RWPE1 (cell line): ENCODE data around the gene DLGAP1.
A peak's percentile ranks its signal among the peaks of the same experiment; 100 is the strongest.

Source experiments
- CTCF ChIA-PET: fragments of 350-600 bp; sonication (Branson Sonifier 250); formaldehyde crosslinking; extraction: SDS; loops from one replicate; lab custom pipeline; 2021; lab: Yijun Ruan, JAX
- POLR2A ChIA-PET: fragments of 400-600 bp; formaldehyde crosslinking; extraction: SDS; loops from one replicate; lab custom pipeline; 2020; ENCODE audit warnings: antibody characterized with exemption; ENCODE audit not compliant: low non-redundant PET; lab: Yijun Ruan, JAX
- DNase-seq: peaks from one replicate; pipeline ENCODE4 v3.0.0; 2012; ENCODE audit warnings: low spot score
- H3K27ac ChIP-seq: fragments of 450-650 bp; 2 replicates; pipeline ENCODE4 v1.5.1; 2017
- TF ChIP-seq, protein P1 (sequence below): fragments of 450-650 bp; conservative IDR thresholded peaks from 2 replicates; pipeline ENCODE4 v1.5.1; 2017; ENCODE audit warnings: low read depth, mild to moderate bottlenecking

DLGAP1 gene

DNA sequence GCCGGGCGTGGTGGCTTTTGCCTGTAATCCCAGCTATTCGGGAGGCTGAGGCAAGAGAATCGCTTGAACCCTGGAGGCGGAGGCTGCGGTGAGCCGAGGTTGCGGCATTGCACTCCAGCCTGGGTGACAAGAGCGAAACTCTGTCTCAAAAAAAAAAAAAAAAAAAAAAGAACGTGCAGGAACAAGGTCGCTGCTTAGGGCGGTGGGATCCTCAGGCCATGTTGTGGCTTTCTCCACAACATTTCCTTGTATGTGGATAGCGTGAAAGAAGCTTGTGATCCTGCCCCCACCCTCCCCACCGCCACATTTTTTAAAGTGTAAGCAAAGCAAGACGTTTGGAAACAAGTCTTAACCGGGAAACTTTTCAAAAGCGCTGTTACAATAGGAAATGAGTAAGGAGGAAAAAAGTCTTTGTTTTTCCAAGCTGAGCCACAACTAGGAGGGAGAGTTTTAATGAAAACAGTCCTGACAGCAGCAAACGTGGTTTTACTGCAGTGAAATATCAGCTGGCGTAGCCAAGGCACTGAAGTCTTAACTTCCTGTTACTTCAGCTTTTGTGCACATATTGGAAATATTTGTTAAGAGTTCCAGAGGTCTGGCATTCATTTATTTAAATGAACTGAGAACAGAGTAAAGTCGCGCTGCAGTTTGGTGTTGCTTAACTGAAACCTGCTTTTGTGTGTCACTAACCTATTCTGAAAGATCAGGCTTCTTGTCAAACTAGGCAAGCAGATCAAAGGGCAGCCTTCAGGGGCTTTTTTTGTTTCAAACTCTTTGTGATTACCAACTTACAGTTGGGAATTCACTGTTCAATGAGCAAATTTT is 1001.4 kb downstream of the DLGAP1 start:
- TF ChIP-seq, protein P1, sequence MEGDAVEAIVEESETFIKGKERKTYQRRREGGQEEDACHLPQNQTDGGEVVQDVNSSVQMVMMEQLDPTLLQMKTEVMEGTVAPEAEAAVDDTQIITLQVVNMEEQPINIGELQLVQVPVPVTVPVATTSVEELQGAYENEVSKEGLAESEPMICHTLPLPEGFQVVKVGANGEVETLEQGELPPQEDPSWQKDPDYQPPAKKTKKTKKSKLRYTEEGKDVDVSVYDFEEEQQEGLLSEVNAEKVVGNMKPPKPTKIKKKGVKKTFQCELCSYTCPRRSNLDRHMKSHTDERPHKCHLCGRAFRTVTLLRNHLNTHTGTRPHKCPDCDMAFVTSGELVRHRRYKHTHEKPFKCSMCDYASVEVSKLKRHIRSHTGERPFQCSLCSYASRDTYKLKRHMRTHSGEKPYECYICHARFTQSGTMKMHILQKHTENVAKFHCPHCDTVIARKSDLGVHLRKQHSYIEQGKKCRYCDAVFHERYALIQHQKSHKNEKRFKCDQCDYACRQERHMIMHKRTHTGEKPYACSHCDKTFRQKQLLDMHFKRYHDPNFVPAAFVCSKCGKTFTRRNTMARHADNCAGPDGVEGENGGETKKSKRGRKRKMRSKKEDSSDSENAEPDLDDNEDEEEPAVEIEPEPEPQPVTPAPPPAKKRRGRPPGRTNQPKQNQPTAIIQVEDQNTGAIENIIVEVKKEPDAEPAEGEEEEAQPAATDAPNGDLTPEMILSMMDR = no peak
- peak overlapping the region; percentile 100 for H3K27ac ChIP-seq
- ChIA-PET POLR2A (interaction anchor here (0.7 to 1.1 kb wide), 4 partner anchors 103 to 192 kb away, joined by 3 to 5 read pairs (median 4); no protein-coding TSS in a partner anchor), CTCF (interaction anchor here (0.5 to 2.2 kb wide), 11 partner anchors 132 to 798 kb away, joined by 3 to 10 read pairs (median 4); partner anchors contain the start of gene SMCHD1)
- DNase-seq = peak; percentile 71

DNA sequence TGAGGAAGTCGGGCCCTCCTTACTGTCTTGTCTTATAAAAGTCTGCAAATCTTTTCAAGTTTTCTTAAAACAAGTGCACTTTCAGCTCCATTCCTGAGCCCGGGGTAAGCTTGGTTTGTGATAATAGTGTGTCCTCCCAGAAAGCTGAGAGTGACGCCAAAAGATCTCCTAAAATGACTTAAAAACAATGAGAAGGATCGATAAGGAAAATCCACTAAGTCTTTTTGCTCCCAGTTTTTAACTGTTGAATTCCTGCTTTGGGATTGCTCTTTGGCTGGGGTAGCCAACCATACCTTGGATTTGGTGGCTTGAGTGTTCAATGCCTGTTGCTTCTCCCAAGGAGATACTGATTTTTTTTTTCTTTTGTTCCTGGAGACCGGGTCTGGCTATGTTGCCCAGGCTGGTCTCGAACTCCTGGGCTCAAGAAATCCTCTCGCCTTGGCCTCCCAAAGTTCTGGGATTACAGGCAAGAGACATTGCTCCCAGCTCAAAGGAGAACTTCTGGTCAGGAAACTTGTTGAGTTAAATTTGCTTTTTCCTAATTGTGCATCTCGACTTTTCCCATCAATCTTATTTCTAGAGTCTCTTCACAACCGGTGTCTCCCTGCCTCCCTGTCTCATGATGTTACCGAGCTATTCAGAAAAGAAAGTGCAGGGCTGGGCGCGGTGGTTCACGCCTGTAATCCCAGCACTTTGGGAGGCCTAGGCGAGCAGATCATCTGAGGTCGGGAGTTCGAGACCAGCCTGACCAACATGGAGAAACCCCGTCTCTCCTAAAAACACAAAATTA is 1002.2 kb downstream of the DLGAP1 start:
- H3K27ac ChIP-seq = peak overlapping the region; percentile 100
- no peak for DNase-seq
- TF ChIP-seq, protein P1 = no peak
- POLR2A ChIA-PET = interaction anchor here (0.8 to 1.2 kb wide), 4 partner anchors 44 to 171 kb away, joined by 3 to 4 read pairs (median 4); no protein-coding TSS in a partner anchor
- CTCF ChIA-PET = interaction anchor here (0.6 to 1.1 kb wide), 8 partner anchors 23 to 215 kb away, joined by 3 to 4 read pairs (median 4); no protein-coding TSS in a partner anchor

DNA sequence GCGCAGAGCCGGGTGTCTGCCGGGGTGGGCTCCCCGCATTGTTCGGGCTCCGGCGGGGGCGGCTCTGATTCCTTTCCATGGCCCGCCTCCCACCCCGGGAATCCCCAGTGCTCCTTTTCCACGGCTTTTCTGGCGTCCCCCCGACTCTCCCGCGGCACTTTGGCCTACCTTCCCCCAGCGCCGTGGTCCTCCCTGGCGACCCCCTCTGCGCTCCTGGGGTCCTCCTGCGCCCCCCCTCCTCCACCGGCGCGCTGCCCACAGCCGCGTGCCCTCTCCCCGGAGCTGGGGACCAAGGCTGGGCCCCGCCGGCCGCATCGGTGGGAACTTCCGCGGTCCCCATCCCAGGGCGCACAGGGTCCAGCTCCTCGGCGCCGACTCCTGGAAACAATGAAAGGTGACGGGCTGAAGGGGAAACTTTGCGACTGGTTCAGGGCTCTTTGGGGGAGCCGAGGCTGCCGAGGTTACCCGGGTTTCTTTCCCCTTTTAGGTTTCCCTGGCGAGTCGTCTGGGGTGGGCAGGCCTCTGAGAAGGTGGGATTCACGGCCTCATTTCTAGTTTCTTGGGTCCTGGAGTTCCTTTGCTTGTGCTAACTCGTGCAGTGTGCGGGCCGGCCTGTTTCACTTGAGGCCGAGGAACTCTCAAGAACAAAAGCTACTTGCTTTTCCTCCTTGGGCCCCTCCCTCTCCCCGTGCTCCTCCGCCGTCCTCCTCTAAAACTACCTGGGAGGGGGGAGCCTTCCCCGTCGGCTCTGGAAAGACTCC is 1002.9 kb downstream of the DLGAP1 start:
- no peak for DNase-seq
- TF ChIP-seq, protein P1 = no peak
- ChIA-PET CTCF (interaction anchor here (0.6 to 1.1 kb wide), 7 partner anchors 22 to 213 kb away, joined by 3 to 6 read pairs (median 4); no protein-coding TSS in a partner anchor), POLR2A (interaction anchor here (0.6 to 1.2 kb wide), 6 partner anchors 14 to 211 kb away, joined by 3 to 4 read pairs (median 3); no protein-coding TSS in a partner anchor)
- H3K27ac ChIP-seq = peak overlapping the region; percentile 100

DNA sequence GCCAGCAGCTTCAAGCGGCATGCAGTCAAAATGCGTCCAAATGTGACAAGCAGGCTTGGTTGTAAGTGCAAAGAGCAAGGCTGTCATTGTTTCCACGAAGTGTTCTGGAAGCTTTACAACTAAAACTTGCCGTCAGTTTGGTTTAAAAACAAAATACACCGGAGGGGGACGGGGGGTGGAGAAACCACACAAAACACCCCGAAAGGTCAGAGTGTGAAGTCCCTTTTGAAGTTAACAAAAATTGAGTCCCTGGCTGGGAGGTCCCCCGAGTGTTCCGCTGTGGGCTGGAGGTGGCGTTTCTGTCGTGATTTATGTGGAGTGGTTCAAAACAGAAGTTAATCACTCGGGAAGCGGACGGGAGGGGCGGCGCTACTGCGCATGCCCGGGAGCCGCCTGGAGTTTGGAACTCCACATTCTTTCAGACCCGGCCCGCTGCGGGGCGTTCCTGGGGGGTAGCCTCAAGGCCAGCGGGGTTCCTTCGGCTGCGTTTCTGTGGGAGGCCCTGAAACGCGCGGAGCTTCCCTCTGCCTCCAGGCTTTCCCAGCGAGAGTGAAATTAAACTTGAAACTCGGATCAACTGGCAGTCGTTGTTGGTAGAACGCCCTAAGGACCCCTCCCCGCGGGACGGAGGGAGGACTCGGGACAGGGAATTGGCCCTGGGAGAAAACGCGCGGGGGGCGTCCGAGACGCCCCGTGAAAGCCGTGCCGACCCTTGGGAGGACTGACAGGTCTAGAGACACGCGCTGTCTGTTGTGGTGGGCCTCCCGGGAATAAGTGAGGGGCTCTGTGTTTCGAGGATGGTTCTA is 1003.7 kb downstream of the DLGAP1 start:
- DNase-seq = peak; percentile 89
- ChIA-PET CTCF (interaction anchor here (0.6 to 1.1 kb wide), 5 partner anchors 10 to 214 kb away, joined by 3 to 6 read pairs (median 3); no protein-coding TSS in a partner anchor), POLR2A (interaction anchor here (0.6 to 1.2 kb wide), 5 partner anchors 15 to 211 kb away, joined by 3 to 4 read pairs (median 3); no protein-coding TSS in a partner anchor)
- H3K27ac ChIP-seq = peak overlapping the region; percentile 100
- TF ChIP-seq, protein P1 = no peak

DNA sequence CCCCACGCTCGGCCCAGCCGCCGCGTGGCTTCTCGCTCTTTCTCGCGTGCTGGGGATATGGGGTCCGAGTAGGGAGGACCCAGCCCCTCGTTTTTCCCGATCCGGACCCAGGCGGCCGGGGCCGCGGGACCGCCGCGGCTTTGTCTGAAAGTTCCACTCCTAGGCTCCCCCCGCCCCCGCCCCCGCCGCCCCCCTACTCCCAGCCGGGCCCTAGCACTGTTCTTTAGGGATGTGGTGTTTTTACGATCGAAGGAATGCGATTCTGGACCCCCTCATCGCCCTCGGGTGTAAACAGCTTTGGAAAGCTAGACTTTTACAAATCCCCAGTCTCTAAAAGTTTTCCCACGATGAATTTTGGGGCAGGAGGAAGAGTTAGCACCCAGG is 1004.3 kb downstream of the DLGAP1 start:
- DNase-seq = no peak
- ChIA-PET POLR2A (interaction anchor here (0.6 kb wide), 1 partner anchor 64 kb away, joined by 3 read pairs; no protein-coding TSS in a partner anchor), CTCF (interaction anchor here (0.6 to 1.1 kb wide), 2 partner anchors 10 to 169 kb away, joined by 3 read pairs; no protein-coding TSS in a partner anchor)
- peak overlapping the region; percentile 100 for H3K27ac ChIP-seq
- TF ChIP-seq, protein P1 = no peak
